K562 (cell line): ENCODE results near the gene CDC6. TPM values are rescaled to one million over a fixed set of nuclear protein-coding genes. Genes with fewer than 3 reads are reported as not detected.
A peak's percentile ranks its signal among the peaks of the same experiment; 100 is the strongest.

Source experiments
- ATAC-seq: fragments of 200-7000 bp; cut with Tn5 transposase; 3 replicates; pipeline ENCODE4 v1.9.1; 2020; ENCODE audit warnings: moderate library complexity
- BruUV-seq: library from RNA; stranded (reverse); fragments of 400-500 nt; replicated peaks from 2 replicates; lab custom pipeline; 2021; lab: Mats Ljungman, UMichigan
- CTCF ChIA-PET: fragments of 300-600 bp; formaldehyde crosslinking; extraction: SDS; loops from one replicate; lab custom pipeline; 2021; ENCODE audit warnings: low intra/inter-chr PET ratio; lab: Yijun Ruan, JAX
- POLR2A ChIA-PET: fragments of 300-600, 350-650 bp; sonication (Branson Sonifier 250); formaldehyde crosslinking; extraction: SDS; loops from one replicate; lab custom pipeline; 2021; ENCODE audit warnings: antibody characterized with exemption, inconsistent platforms; lab: Yijun Ruan, JAX
- DNase-seq, 4 experiments: peaks; one replicate each; pipeline versions ENCODE4 v3.0.0 to v3.0.0-alpha.2; 2011 to 2018; ENCODE audit warnings: low spot score in 3 of 4, mixed read lengths in 3 of 4; ENCODE audit errors: extremely low read depth in 1 of 4
- FAIRE-seq: peaks from 2 replicates; lab custom pipeline; 2011; peaks lifted over from hg19 to GRCh38; lab: Jason Lieb, UNC
- H2AFZ ChIP-seq: 2 replicates; pipeline ENCODE4 v1.6.0; 2011; ENCODE audit warnings: low read depth, low read length, control low read depth, inconsistent platforms
- H3K27ac ChIP-seq: fragments of 200-600 bp; 3 replicates; pipeline ENCODE4 v1.8.0; 2011; ENCODE audit warnings: low read depth, mild to moderate bottlenecking, control low read depth, inconsistent platforms, low read length, moderate library complexity, mixed read lengths; ENCODE audit errors: extremely low read depth
- H3K27me3 ChIP-seq, 2 experiments: fragments of 300-600 bp in 1 of 2; 2 replicates in 1 of 2; 3 replicates in 1 of 2; pipeline versions ENCODE4 v1.6.0 to v1.8.0; 2011; ENCODE audit warnings: inconsistent platforms in 2 of 2, low read length in 2 of 2, mild to moderate bottlenecking in 1 of 2, mixed read lengths in 1 of 2, moderate library complexity in 1 of 2; ENCODE audit not compliant: control insufficient read depth in 2 of 2, insufficient read depth in 2 of 2
- H3K36me3 ChIP-seq: fragments of 300-600 bp; 3 replicates; pipeline ENCODE4 v1.8.0; 2011; ENCODE audit warnings: mild to moderate bottlenecking, low read length, inconsistent platforms; ENCODE audit not compliant: control insufficient read depth, insufficient read depth
- H3K4me1 ChIP-seq, 2 experiments: fragments of 200-600 bp in 1 of 2; replicated peaks in 1 of 2; 2 replicates in 1 of 2; 3 replicates in 1 of 2; pipeline versions ENCODE4 v1.5.1 to v1.8.0; 2011; ENCODE audit warnings: inconsistent platforms in 2 of 2, low read length in 2 of 2, mild to moderate bottlenecking in 1 of 2, mixed read lengths in 1 of 2, moderate library complexity in 1 of 2; ENCODE audit not compliant: control insufficient read depth in 2 of 2, insufficient read depth in 2 of 2
- H3K4me2 ChIP-seq: 2 replicates; pipeline ENCODE4 v1.6.1; 2011; ENCODE audit warnings: low read length, control low read depth, inconsistent platforms, mixed read lengths; ENCODE audit not compliant: insufficient read depth
- H3K4me3 ChIP-seq: fragments of 200-600 bp; sonication (generic), shearing (Covaris generic); 2 replicates; pipeline ENCODE4 v1.5.1; 2016; ENCODE audit warnings: control low read depth, inconsistent platforms
- H3K79me2 ChIP-seq: fragments of 200-600 bp; 3 replicates; pipeline ENCODE4 v1.8.0; 2011; ENCODE audit warnings: low read length, inconsistent platforms; ENCODE audit not compliant: control insufficient read depth, insufficient read depth
- H3K9ac ChIP-seq, 2 experiments: 2 replicates each; pipeline versions ENCODE4 v1.6.0 to v1.6.1; 2011; ENCODE audit warnings: low read depth in 2 of 2, low read length in 2 of 2, control low read depth in 1 of 2, inconsistent platforms in 1 of 2, mild to moderate bottlenecking in 1 of 2, mixed read lengths in 1 of 2; ENCODE audit not compliant: insufficient read depth in 1 of 2
- H3K9me1 ChIP-seq: one replicate; pipeline ENCODE4 v1.6.0; 2011; ENCODE audit warnings: inconsistent platforms, mild to moderate bottlenecking, low read length, moderate library complexity; ENCODE audit not compliant: control insufficient read depth, insufficient read depth
- H3K9me3 ChIP-seq: replicated peaks from 2 replicates; pipeline ENCODE4 v1.5.1; 2011; ENCODE audit warnings: low read depth, low read length, inconsistent platforms; ENCODE audit not compliant: control insufficient read depth, insufficient read depth
- H4K20me1 ChIP-seq: replicated peaks from 2 replicates; pipeline ENCODE4 v1.6.1; 2011; ENCODE audit warnings: low read length, inconsistent platforms, mixed read lengths; ENCODE audit not compliant: control insufficient read depth, insufficient read depth
- EGR1 ChIP-seq: fragments of 450-650 bp; conservative IDR thresholded peaks from 2 replicates; pipeline ENCODE4 v1.6.1; 2017; ENCODE audit warnings: mild to moderate bottlenecking
- GATAD2B ChIP-seq: fragments of 450-650 bp; IDR thresholded peaks from 2 replicates; pipeline ENCODE4 v1.6.1; 2017; ENCODE audit warnings: mild to moderate bottlenecking, borderline replicate concordance
- NCOR1 ChIP-seq: fragments of 450-650 bp; IDR thresholded peaks from 2 replicates; pipeline ENCODE4 v1.6.1; 2016; ENCODE audit warnings: mild to moderate bottlenecking, moderate library complexity
- POLR2AphosphoS2 ChIP-seq: IDR thresholded peaks from 2 replicates; pipeline ENCODE4 v1.6.1; 2012; ENCODE audit warnings: low read length, improper control_type of control experiment
- WGBS: fragments of 100-300 bp; shearing (Covaris generic); methylation state at CpG from one replicate; pipeline ENCODE4 v1.1.6; 2016; ENCODE audit warnings: low coverage, mixed read lengths; ENCODE audit not compliant: insufficient coverage; ENCODE audit errors: missing lambda C conversion rate; 5-methylcytosine and 5-hydroxymethylcytosine counted together
- in situ Hi-C: fragments of 300-500 bp; cut with MboI; formaldehyde crosslinking; loops from 4 replicates; pipeline ENCODE4 v1.15.0; 2018; ENCODE audit warnings: inconsistent platforms, mixed read lengths
- intact Hi-C: fragments of 100-400 bp; cut with micrococcal nuclease; formaldehyde crosslinking; loops from 2 replicates; pipeline ENCODE4 v1.14.2; 2022
- polyA plus RNA-seq, 8 experiments: library from polyadenylated mRNA; depleted of rRNA in 4 of 8; stranded (reverse) in 5 of 8; unstranded in 3 of 8; fragments of >200 nt; fragmentation: Nextera tagmentation in 2 of 8; fragmentation: Illumina TruSeq in 1 of 8; extraction: Ambion mirVana in 2 of 8; extraction: Trizol in 1 of 8; gene quantifications; 2 replicates each; pipeline versions ENCODE4 v1.2.1 to v1.2.3, GENCODE V29; 2011 to 2014; ENCODE audit warnings: inconsistent platforms in 1 of 8, missing spikeins in 1 of 8
- total RNA-seq, 7 experiments: library from RNA; depleted of rRNA in 6 of 7; stranded (reverse); fragments of >200 nt in 6 of 7; fragmentation: Illumina TruSeq in 2 of 7; extraction: Trizol in 2 of 7; gene quantifications; 2 replicates each; pipeline versions ENCODE4 v1.2.1 to v1.2.3, GENCODE V29; 2011 to 2021; ENCODE audit warnings: low replicate concordance in 1 of 7

The CDC6 gene
- total and polyA plus RNA-seq, 9 of the 15 experiments (the other 6 are each of a cell fraction or from before 2014, with no cell fraction given) = 29.6 to 141 (median 106) TPM

- H3K36me3 ChIP-seq = peaks cover 39% of the 10 kb centered on the region; the same call in 1 of the 3 replicates
- in situ Hi-C loops = no loop called here
- peaks cover 68% of the 10 kb centered on the region for H3K79me2 ChIP-seq
- 46% methylated on average over 7 of the region's 7 CpGs for WGBS
- TF ChIP-seq POLR2AphosphoS2 (no peak), GATAD2B (0 out of 2 replicates have a peak, but pooled peaks have one; percentile 6), EGR1 (peak; percentile 17; the same call in 1 of the 2 replicates), NCOR1 (peak; percentile 43; the same call in 1 of the 2 replicates)
- no peak for FAIRE-seq
- peak overlapping the region; percentile 46 for H2AFZ ChIP-seq
- H3K4me1 ChIP-seq = peaks cover 50 to 65% of the 10 kb centered on the region in 2 experiments
- no peaks in the 10 kb centered on the region for H4K20me1 ChIP-seq
- POLR2A ChIA-PET = interaction anchor here (0.9 to 1.5 kb wide), 11 partner anchors 10 to 276 kb away, joined by 3 to 5 read pairs (median 3); no protein-coding TSS in a partner anchor
- BruUV-seq = no TSS peak
- DNase-seq = no peak
- CTCF ChIA-PET = interaction anchor here (0.6 kb wide), 1 partner anchor 89 kb away, joined by 3 read pairs; no protein-coding TSS in a partner anchor
- H3K27me3 ChIP-seq = no peaks in the 10 kb centered on the region
- no peak for ATAC-seq
- H3K9ac ChIP-seq = peak overlapping the region; percentile 42 to 85
- H3K27ac ChIP-seq = peak overlapping the region; percentile 53
- peak overlapping the region; percentile 35 for H3K4me3 ChIP-seq
- intact Hi-C loops = loop anchor here (5.0 kb wide), 1 partner anchor 37 kb away; the partner anchor contains the start of gene RARA
- H3K9me1 ChIP-seq = no peaks in the 10 kb centered on the region
- peak overlapping the region; percentile 62 for H3K4me2 ChIP-seq
- H3K9me3 ChIP-seq = no peaks in the 10 kb centered on the region
These were observed 56.9 kb downstream of the CDC6 start for GRCh38 chr17:40344421-40345160.
